Ovary (tissue), 9 donors: ENCODE results near the gene DNAJC6. TPM values are rescaled to one million over a fixed set of nuclear protein-coding genes. Genes with fewer than 3 reads are reported as not detected.

ENCODE experiments used
- DNase-seq, 5 donors: peaks; one replicate each; pipeline ENCODE4 v3.0.0-alpha.2; 2019 to 2020
- H3K27ac ChIP-seq, 2 donors: fragments of 200-600 bp; one replicate each; pipeline versions ENCODE4 v1.5.1 to v1.8.0; 2019 to 2022
- H3K27me3 ChIP-seq: fragments of 200-600 bp; one replicate; pipeline ENCODE4 v1.8.0; 2022
- H3K36me3 ChIP-seq: fragments of 200-600 bp; sonication (generic); one replicate; pipeline ENCODE4 v1.5.1; 2019
- H3K4me1 ChIP-seq: one replicate; pipeline ENCODE4 v1.8.1; 2013; ENCODE audit warnings: mild to moderate bottlenecking, moderate library complexity; ENCODE audit not compliant: insufficient read depth
- H3K4me3 ChIP-seq: fragments of 200-600 bp; sonication (generic); one replicate; pipeline ENCODE4 v1.5.1; 2017
- H3K9me3 ChIP-seq, 2 donors: fragments of 200-600 bp in 1 of 2; sonication (generic) in 1 of 2; one replicate each; pipeline versions ENCODE4 v1.5.1 to v1.8.1; 2013 to 2019; ENCODE audit warnings: mild to moderate bottlenecking in 1 of 2, moderate library complexity in 1 of 2
- CTCF ChIP-seq, 3 donors: fragments of 450-650 bp in 2 of 3; fragments of 200-600 bp in 1 of 3; IDR thresholded peaks; one replicate each; pipeline versions ENCODE4 v1.5.1 to v1.8.0; 2016 to 2022; ENCODE audit warnings: antibody characterized with exemption in 3 of 3, mild to moderate bottlenecking in 1 of 3
- EP300 ChIP-seq: sonication (generic); formaldehyde crosslinking; IDR thresholded peaks from one replicate; pipeline ENCODE4 v1.6.1; 2017; ENCODE audit warnings: antibody characterized with exemption
- POLR2A ChIP-seq: fragments of 450-650 bp; IDR thresholded peaks from one replicate; pipeline ENCODE4 v1.6.1; 2017; ENCODE audit warnings: antibody characterized with exemption, mild to moderate bottlenecking, moderate library complexity
- WGBS, 3 donors: extraction: QIAGEN DNeasy Blood & Tissue Kit in 1 of 3; methylation state at CpG; one replicate each; pipeline versions ENCODE4 v1.1.5 to v1.1.7; 2013 to 2017; 5-methylcytosine and 5-hydroxymethylcytosine counted together
- intact Hi-C, 4 donors: fragments of 100-400 bp; cut with DNase I; formaldehyde crosslinking; loops; one replicate each; pipeline versions ENCODE4 v1.11.0 to v1.15.1; 2022 to 2023
- polyA plus RNA-seq, 2 donors: library from polyadenylated mRNA; stranded (reverse); fragments of 200-250 nt in 1 of 2; fragments of 350-450 nt in 1 of 2; fragmentation: Illumina TruSeq in 1 of 2; extraction: RNeasy Lipid Tissue Mini Kit (QIAGEN cat#74804) in 1 of 2; gene quantifications; one replicate each; pipeline ENCODE4 v1.2.3, GENCODE V29; 2013 to 2014
- total RNA-seq, 7 donors: library from RNA; depleted of rRNA in 2 of 7; stranded (reverse); fragments of >200 nt in 2 of 7; fragmentation: NEBNext Ultra II Directional in 3 of 7; extraction: Animal tissue kit (Norgen Biotek cat#: 25700) in 3 of 7; gene quantifications; one replicate each; pipeline versions ENCODE4 v1.1.0 to v1.2.4, GENCODE V29; 2016 to 2023
- donor health status: DM: no; HTN: no; CAD: no; lungs with moderate emphysema.
- donor health status: DM: no; HTN: no; CAD: no.
- donor health status: Bipolar disorder and iron deficiency.
- donor health status: DM: yes; HTN: yes; CAD: no.
- donor health status: DM: no; HTN: no; CAD: no.
- donor health status: DM: yes; HTN: yes; CAD: no.

DNAJC6 gene
- total and polyA plus RNA-seq, 9 donors, result 0.48 to 2.7 (median 1.5) TPM

GRCh38 chr1:65421351-65422025 lies 112.1 kb downstream of the DNAJC6 start:
- H3K4me1 ChIP-seq, result peaks cover 16% of the 10 kb centered on the region
- H3K27ac ChIP-seq, result peak overlapping the region in 1 of 2 donors; percentile 96
- no peaks in the 10 kb centered on the region for H3K27me3 ChIP-seq
- TF ChIP-seq EP300 (no peak), POLR2A (no peak), CTCF (IDR thresholded peaks at IDR 0.05) (no peak)
- peak overlapping the region; percentile 95 for H3K4me3 ChIP-seq
- intact Hi-C loops, result loop anchor here in 2 of 4 donors (5.0 to 10.0 kb wide), 4 partner anchors 167 to 357 kb away; no protein-coding TSS in a partner anchor
- H3K9me3 ChIP-seq, result no peaks in the 10 kb centered on the region
- WGBS, 3 donors, result 0 to 1% (median 1%) methylated on average over 13 of the region's 13 CpGs
- H3K36me3 ChIP-seq, result no peaks in the 10 kb centered on the region
- DNase-seq, result no peak

- no peaks in the 10 kb centered on the region for H3K27me3 ChIP-seq
- DNase-seq, result no peak
- H3K4me1 ChIP-seq, result peaks cover 16% of the 10 kb centered on the region
- H3K4me3 ChIP-seq, result no peak overlapping the region
- WGBS, 3 donors, result 90 to 92% (median 92%) methylated on average over 12 of the region's 12 CpGs
- TF ChIP-seq POLR2A, result no peak
- no peak for TF ChIP-seq EP300
- no peak for TF ChIP-seq CTCF (IDR thresholded peaks at IDR 0.05)
- H3K9me3 ChIP-seq, result no peaks in the 10 kb centered on the region
- H3K27ac ChIP-seq, result no peak overlapping the region
- intact Hi-C loops, result loop anchor here in 2 of 4 donors (5.0 to 10.0 kb wide), 4 partner anchors 168 to 358 kb away; no protein-coding TSS in a partner anchor
- no peaks in the 10 kb centered on the region for H3K36me3 ChIP-seq
These were observed 113.2 kb downstream of the DNAJC6 start for GRCh38 chr1:65422241-65423203.

- Histone ChIP-seq H3K9me3 (no peaks in the 10 kb centered on the region), H3K4me3 (no peak overlapping the region), H3K27ac (no peak overlapping the region), H3K27me3 (no peaks in the 10 kb centered on the region), H3K4me1 (peaks cover 16% of the 10 kb centered on the region), H3K36me3 (no peaks in the 10 kb centered on the region)
- intact Hi-C loops, result loop anchor here in 2 of 4 donors (5.0 to 10.0 kb wide), 4 partner anchors 169 to 359 kb away; no protein-coding TSS in a partner anchor
- TF ChIP-seq EP300, result no peak
- no peak for TF ChIP-seq CTCF (IDR thresholded peaks at IDR 0.05)
- TF ChIP-seq POLR2A, result no peak
- no peak for DNase-seq
- 41 to 49% (median 46%) methylated on average over 2 of the region's 2 CpGs for WGBS, 3 donors
These were observed 114.7 kb downstream of the DNAJC6 start for GRCh38 chr1:65423884-65424572.

- Histone ChIP-seq H3K4me3 (no peak overlapping the region), H3K36me3 (no peaks in the 10 kb centered on the region), H3K27me3 (no peaks in the 10 kb centered on the region), H3K4me1 (peaks cover 17% of the 10 kb centered on the region), H3K27ac (no peak overlapping the region), H3K9me3 (no peaks in the 10 kb centered on the region)
- 56 to 63% (median 63%) methylated on average over 1 of the region's 1 CpG for WGBS, 3 donors
- intact Hi-C loops, result loop anchor here in 2 of 4 donors (5.0 to 10.0 kb wide), 4 partner anchors 170 to 360 kb away; no protein-coding TSS in a partner anchor
- no peak for DNase-seq
- TF ChIP-seq CTCF (IDR thresholded peaks at IDR 0.05) (no peak), EP300 (no peak), POLR2A (no peak)
These were observed 115.2 kb downstream of the DNAJC6 start for GRCh38 chr1:65424573-65424889.
